Sigmoid colon (tissue), 4 donors: ENCODE measurements around the gene THAP4.

Experiments used
- EP300 ChIP-seq, 4 donors: sonication (generic); formaldehyde crosslinking; IDR thresholded peaks; one replicate each; pipeline ENCODE4 v1.6.1; 2017; ENCODE audit warnings: antibody characterized with exemption in 4 of 4
- POLR2A ChIP-seq, 2 donors: fragments of 450-650 bp; IDR thresholded peaks; one replicate each; pipeline ENCODE4 v1.6.1; 2016; ENCODE audit warnings: antibody characterized with exemption in 2 of 2, mild to moderate bottlenecking in 2 of 2, moderate library complexity in 2 of 2
- TF ChIP-seq, protein P1 (sequence below), 4 experiments: fragments of 450-650 bp in 3 of 4; fragments of 200-600 bp in 1 of 4; IDR thresholded peaks; one replicate each; pipeline ENCODE4 v1.5.1; 2016 to 2019; ENCODE audit warnings: antibody characterized with exemption in 4 of 4, mild to moderate bottlenecking in 3 of 4, moderate library complexity in 2 of 4

DNA sequence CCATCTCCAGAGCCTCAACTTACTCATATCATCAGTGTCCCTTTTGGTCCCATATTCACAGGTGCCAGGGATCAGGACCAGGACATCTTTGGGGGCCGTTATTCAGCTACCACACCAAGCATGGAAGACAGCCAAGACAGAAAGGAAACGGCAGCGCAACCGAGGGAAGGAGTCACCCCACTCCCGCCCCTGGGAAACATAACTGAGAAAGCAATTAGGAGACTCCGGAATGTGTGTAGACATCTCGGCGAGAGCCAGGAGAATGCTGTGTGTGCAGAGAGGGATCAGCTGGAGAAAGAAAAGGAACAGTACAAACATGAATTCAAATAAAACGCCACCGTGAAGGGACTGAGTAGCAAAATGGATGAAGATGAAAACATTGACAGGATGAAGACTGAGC lies 91.9 kb downstream of the THAP4 start:
- TF ChIP-seq, protein P1, sequence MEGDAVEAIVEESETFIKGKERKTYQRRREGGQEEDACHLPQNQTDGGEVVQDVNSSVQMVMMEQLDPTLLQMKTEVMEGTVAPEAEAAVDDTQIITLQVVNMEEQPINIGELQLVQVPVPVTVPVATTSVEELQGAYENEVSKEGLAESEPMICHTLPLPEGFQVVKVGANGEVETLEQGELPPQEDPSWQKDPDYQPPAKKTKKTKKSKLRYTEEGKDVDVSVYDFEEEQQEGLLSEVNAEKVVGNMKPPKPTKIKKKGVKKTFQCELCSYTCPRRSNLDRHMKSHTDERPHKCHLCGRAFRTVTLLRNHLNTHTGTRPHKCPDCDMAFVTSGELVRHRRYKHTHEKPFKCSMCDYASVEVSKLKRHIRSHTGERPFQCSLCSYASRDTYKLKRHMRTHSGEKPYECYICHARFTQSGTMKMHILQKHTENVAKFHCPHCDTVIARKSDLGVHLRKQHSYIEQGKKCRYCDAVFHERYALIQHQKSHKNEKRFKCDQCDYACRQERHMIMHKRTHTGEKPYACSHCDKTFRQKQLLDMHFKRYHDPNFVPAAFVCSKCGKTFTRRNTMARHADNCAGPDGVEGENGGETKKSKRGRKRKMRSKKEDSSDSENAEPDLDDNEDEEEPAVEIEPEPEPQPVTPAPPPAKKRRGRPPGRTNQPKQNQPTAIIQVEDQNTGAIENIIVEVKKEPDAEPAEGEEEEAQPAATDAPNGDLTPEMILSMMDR (IDR thresholded peaks at IDR 0.05) = no peak
- no peak for TF ChIP-seq POLR2A (IDR thresholded peaks at IDR 0.05)
- TF ChIP-seq EP300 (IDR thresholded peaks at IDR 0.05) = no peak
